HepG2 (cell line): ENCODE data around the gene KARS1. TPM values are rescaled to one million over a fixed set of nuclear protein-coding genes. Genes with fewer than 3 reads are reported as not detected.

Experiments
- BCL6 ChIP-seq: IDR thresholded peaks from 2 replicates; pipeline ENCODE4 v1.6.1; 2016; ENCODE audit warnings: missing genetic modification reagents, missing compliant biosample characterization
- CBFB ChIP-seq: sonication (generic); formaldehyde crosslinking; IDR thresholded peaks from 2 replicates; pipeline ENCODE4 v1.4.0; 2020; ENCODE audit warnings: missing genetic modification reagents
- E2F2 ChIP-seq: sonication (generic); formaldehyde crosslinking; IDR thresholded peaks from 2 replicates; pipeline ENCODE4 v1.4.0; 2020; ENCODE audit warnings: missing genetic modification reagents, borderline replicate concordance
- ELF1 ChIP-seq: sonication (generic); formaldehyde crosslinking; IDR thresholded peaks from 2 replicates; pipeline ENCODE4 v1.4.0; 2020; ENCODE audit warnings: missing genetic modification reagents
- GATAD2A ChIP-seq: IDR thresholded peaks from 2 replicates; pipeline ENCODE4 v1.6.1; 2016
- GZF1 ChIP-seq: sonication (generic); formaldehyde crosslinking; IDR thresholded peaks from 2 replicates; pipeline ENCODE4 v1.5.1; 2020; ENCODE audit warnings: mild to moderate bottlenecking, missing genetic modification reagents
- HOXA3 ChIP-seq: sonication (generic); formaldehyde crosslinking; IDR thresholded peaks from 2 replicates; pipeline ENCODE4 v1.5.0; 2020; ENCODE audit warnings: missing genetic modification reagents
- MEIS2 ChIP-seq: sonication (generic); formaldehyde crosslinking; IDR thresholded peaks from 2 replicates; pipeline ENCODE4 v1.9.0; 2021; ENCODE audit warnings: mild to moderate bottlenecking, missing genetic modification reagents
- MXI1 ChIP-seq: IDR thresholded peaks from 3 replicates; pipeline ENCODE4 v1.6.1; 2012; ENCODE audit warnings: low read depth, low read length, inconsistent platforms, borderline replicate concordance
- NR0B2 ChIP-seq: sonication (generic); formaldehyde crosslinking; IDR thresholded peaks from 2 replicates; pipeline ENCODE4 v1.4.0; 2020; ENCODE audit warnings: mild to moderate bottlenecking, missing genetic modification reagents
- POLR2G ChIP-seq: fragments of 200-400 bp; formaldehyde crosslinking; IDR thresholded peaks from 2 replicates; pipeline ENCODE4 v1.6.1; 2018; ENCODE audit warnings: mild to moderate bottlenecking, low read depth, low read length, moderate library complexity
- RXRB ChIP-seq: IDR thresholded peaks from 2 replicates; pipeline ENCODE4 v1.6.1; 2016; ENCODE audit warnings: borderline replicate concordance, missing genetic modification reagents, missing compliant biosample characterization
- SKI ChIP-seq: fragments of 450-650 bp; IDR thresholded peaks from one replicate; pipeline ENCODE4 v1.6.1; 2018; ENCODE audit warnings: mild to moderate bottlenecking; ENCODE audit not compliant: partially characterized antibody
- SP1 ChIP-seq, 2 experiments: fragments of 450-650 bp in 1 of 2; sonication (generic) in 1 of 2; formaldehyde crosslinking in 1 of 2; IDR thresholded peaks; 2 replicates each; pipeline versions ENCODE4 v1.4.0 to v1.6.1; 2016 to 2020; ENCODE audit warnings: missing genetic modification reagents in 1 of 2
- THAP7 ChIP-seq: sonication (generic); formaldehyde crosslinking; IDR thresholded peaks from 2 replicates; pipeline ENCODE4 v1.8.1; 2023; ENCODE audit warnings: mild to moderate bottlenecking, missing genetic modification reagents
- ZNF12 ChIP-seq: sonication (generic); formaldehyde crosslinking; IDR thresholded peaks from 2 replicates; pipeline ENCODE4 v1.5.0; 2020; ENCODE audit warnings: missing genetic modification reagents
- ZNF121 ChIP-seq: sonication (generic); formaldehyde crosslinking; IDR thresholded peaks from 2 replicates; pipeline ENCODE4 v1.5.0; 2020; ENCODE audit warnings: mild to moderate bottlenecking, missing genetic modification reagents
- ZNF124 ChIP-seq: sonication (generic); formaldehyde crosslinking; IDR thresholded peaks from 2 replicates; pipeline ENCODE4 v1.4.0; 2020; ENCODE audit warnings: missing genetic modification reagents
- ZNF431 ChIP-seq: sonication (generic); formaldehyde crosslinking; IDR thresholded peaks from 2 replicates; pipeline ENCODE4 v1.9.0; 2022; ENCODE audit warnings: missing genetic modification reagents, low read depth, mild to moderate bottlenecking, borderline replicate concordance
- ZNF563 ChIP-seq: sonication (generic); formaldehyde crosslinking; IDR thresholded peaks from 2 replicates; pipeline ENCODE4 v1.8.0; 2022; ENCODE audit warnings: mild to moderate bottlenecking, moderate library complexity, missing genetic modification reagents
- ZNF589 ChIP-seq: sonication (generic); formaldehyde crosslinking; conservative IDR thresholded peaks from 2 replicates; pipeline ENCODE4 v1.8.0; 2022; ENCODE audit warnings: mild to moderate bottlenecking, moderate library complexity, missing genetic modification reagents
- ZNF607 ChIP-seq: sonication (generic); formaldehyde crosslinking; IDR thresholded peaks from 2 replicates; pipeline ENCODE4 v1.5.1; 2020; ENCODE audit warnings: missing genetic modification reagents, mild to moderate bottlenecking, borderline replicate concordance
- ZXDC ChIP-seq: sonication (generic); formaldehyde crosslinking; IDR thresholded peaks from 2 replicates; pipeline ENCODE4 v1.5.0; 2020; ENCODE audit warnings: mild to moderate bottlenecking, missing genetic modification reagents
- polyA plus RNA-seq, 8 experiments: library from polyadenylated mRNA; depleted of rRNA in 3 of 8; stranded (reverse) in 7 of 8; unstranded in 1 of 8; fragments of >200 nt; fragmentation: Illumina TruSeq in 4 of 8; extraction: Trizol in 4 of 8; gene quantifications; 2 replicates each; pipeline versions ENCODE4 v1.2.1 to v1.2.3, GENCODE V29; 2011 to 2016; ENCODE audit warnings: low read depth in 4 of 8, missing spikeins in 1 of 8, mixed read lengths in 1 of 8; ENCODE audit not compliant: insufficient read depth in 1 of 8
- total RNA-seq, 5 experiments: library from RNA; depleted of rRNA; stranded (reverse); fragments of >200 nt; fragmentation: Illumina TruSeq; extraction: Trizol; gene quantifications; 2 replicates each; pipeline ENCODE4 v1.2.3, GENCODE V29; 2016; ENCODE audit warnings: low read depth in 1 of 5

Gene KARS1
- total and polyA plus RNA-seq, 2 of the 13 experiments (the other 11 are each of a cell fraction or from before 2014, with no cell fraction given) = 141 to 276 TPM

GRCh38 chr16:75648265-75649076 is 1.0 kb upstream of the KARS1 start (continued):
- TF ChIP-seq E2F2 (CRISPR knock-in tag) (peak; percentile 67; the same call in 1 of the 2 replicates), RXRB (CRISPR knock-in tag) (peak; percentile 24; the same call in 1 of the 2 replicates), THAP7 (CRISPR knock-in tag) (peak; percentile 44; the same call in 1 of the 2 replicates), SP1 (IDR thresholded peaks at IDR 0.05) (no peak), SP1 (CRISPR knock-in tag; IDR thresholded peaks at IDR 0.05) (peak; percentile 48; the same call in 1 of the 2 replicates), ZNF589 (CRISPR knock-in tag) (0 out of 2 replicates have a peak, but pooled peaks have one; percentile 8), ZNF607 (peak; percentile 69; the same call in 1 of the 2 replicates), GATAD2A (CRISPR knock-in tag) (peak; percentile 54), GZF1 (no peak), ZNF124 (0 out of 2 replicates have a peak, but pooled peaks have one; percentile 22), POLR2G (peak; percentile 42), ZNF563 (CRISPR knock-in tag) (peak; percentile 45; the same call in 1 of the 2 replicates), ZNF121 (peak; percentile 4; the same call in 1 of the 2 replicates), HOXA3 (peak; percentile 57; the same call in 1 of the 2 replicates), NR0B2 (CRISPR knock-in tag) (peak; percentile 30; the same call in 1 of the 2 replicates), ELF1 (CRISPR knock-in tag) (no peak), MEIS2 (peak; percentile 16; the same call in 1 of the 2 replicates), ZXDC (CRISPR knock-in tag) (no peak), SKI (no peak), MXI1 (peak; percentile 41; the same call in 1 of the 3 replicates), ZNF431 (CRISPR knock-in tag) (peak; percentile 6; the same call in 1 of the 2 replicates), ZNF12 (CRISPR knock-in tag) (no peak; the same call in 1 of the 2 replicates), CBFB (CRISPR knock-in tag) (peak; percentile 49; the same call in 1 of the 2 replicates), BCL6 (no peak)
